Ovary (tissue), 3 donors: ENCODE measurements around the gene TASP1.

Source experiments
- CTCF ChIP-seq, 3 donors: fragments of 450-650 bp in 2 of 3; fragments of 200-600 bp in 1 of 3; IDR thresholded peaks; one replicate each; pipeline versions ENCODE4 v1.5.1 to v1.8.0; 2016 to 2022; ENCODE audit warnings: antibody characterized with exemption in 3 of 3, mild to moderate bottlenecking in 1 of 3
- POLR2A ChIP-seq: fragments of 450-650 bp; IDR thresholded peaks from one replicate; pipeline ENCODE4 v1.6.1; 2017; ENCODE audit warnings: antibody characterized with exemption, mild to moderate bottlenecking, moderate library complexity
- donor health status: DM: no; HTN: no; CAD: no.

- no peak for TF ChIP-seq CTCF (IDR thresholded peaks at IDR 0.05)
- no peak for TF ChIP-seq POLR2A
These were observed 296.1 kb downstream of the TASP1 start for GRCh38 chr20:13342469-13343242.
